GM18519 (cell line): Measurements from ENCODE around the gene HNF4A.

ENCODE experiments used
- ATAC-seq: cut with Tn5 transposase; IDR thresholded peaks from one replicate; pipeline ENCODE4 v1.9.1; 2021; ENCODE audit warnings: mild to moderate bottlenecking, moderate library complexity; ENCODE audit not compliant: unreplicated experiment, low FRiP score

Gene HNF4A

DNA sequence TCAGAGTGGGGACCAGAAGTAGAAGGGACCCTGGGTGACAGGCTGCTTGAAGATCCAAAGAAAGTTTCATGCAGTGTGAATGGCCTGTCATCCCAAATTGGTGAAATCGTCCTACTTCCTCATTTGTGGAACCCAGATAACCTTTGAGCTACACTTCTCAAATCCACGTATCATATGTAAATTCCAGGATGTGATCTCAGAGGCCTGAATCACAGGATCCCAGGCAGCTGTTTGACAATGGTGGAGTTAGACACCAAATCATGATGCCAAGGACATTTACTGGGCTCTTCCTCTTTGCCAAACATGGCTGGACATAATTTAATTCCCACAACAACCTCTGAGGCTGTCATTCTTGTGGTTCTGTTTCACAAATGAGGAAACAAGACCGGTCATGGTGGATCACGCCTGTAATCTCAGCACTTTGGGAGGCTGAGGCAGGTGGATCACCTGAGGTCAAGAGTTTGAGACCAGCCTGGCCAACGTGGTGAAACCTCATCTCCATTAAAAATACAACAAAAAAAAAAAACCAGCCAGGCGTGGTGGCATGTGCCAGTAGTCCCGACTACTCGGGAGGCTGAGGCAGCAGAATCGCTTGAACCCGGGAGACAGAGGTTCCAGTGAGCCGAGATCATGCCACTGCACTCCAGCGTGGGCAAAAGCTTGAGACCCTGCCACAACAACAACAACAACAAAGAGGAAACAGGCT, 80.3 kb downstream of the HNF4A start:
- ATAC-seq, result no peak

GRCh38 chr20:44436393-44436792, 80.9 kb downstream of the HNF4A start:
- no peak for ATAC-seq

DNA sequence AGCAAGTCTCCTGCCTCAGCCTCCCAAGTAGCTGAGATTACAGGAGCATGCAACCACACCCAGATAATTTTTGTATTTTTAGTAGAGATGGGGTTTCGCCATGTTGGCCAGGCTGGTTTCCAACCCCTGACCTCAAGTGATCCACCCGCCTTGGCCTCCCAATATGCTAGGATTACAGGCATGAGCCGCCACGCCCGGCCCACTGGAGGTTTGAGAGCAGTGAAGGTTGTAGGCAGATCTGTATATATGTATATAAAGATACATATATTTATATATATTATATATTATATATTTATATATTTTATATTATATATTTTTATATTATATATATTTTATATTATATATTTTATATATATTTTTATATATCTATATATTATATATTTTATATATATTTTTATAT, 82.0 kb downstream of the HNF4A start:
- no peak for ATAC-seq

DNA sequence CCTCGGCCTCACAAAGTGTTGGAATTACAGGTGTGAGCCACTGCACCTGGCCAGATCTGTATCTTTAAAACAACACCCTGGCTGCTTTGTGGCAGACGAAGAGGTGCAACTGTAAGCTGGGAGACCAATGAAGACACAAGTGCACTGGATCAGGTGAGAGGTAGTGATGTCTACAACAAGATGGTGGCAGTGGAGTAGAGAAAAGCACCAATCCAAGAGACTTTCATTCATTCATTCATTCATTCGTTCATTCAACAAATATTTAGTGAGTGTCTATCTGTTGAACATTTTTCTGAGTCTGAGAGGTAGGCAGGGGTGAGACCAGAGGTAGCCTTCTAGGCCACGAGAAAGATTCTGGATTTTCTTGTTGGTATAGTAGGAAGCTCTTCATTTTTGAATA, 83.3 kb downstream of the HNF4A start:
- no peak for ATAC-seq

- ATAC-seq, result no peak
Measured at GRCh38 chr20:44439318-44439717, 83.8 kb downstream of the HNF4A start.

GRCh38 chr20:44442298-44443070, 87.0 kb downstream of the HNF4A start:
- ATAC-seq, result no peak

- ATAC-seq, result no peak
Measured at GRCh38 chr20:44445742-44446710, 90.5 kb downstream of the HNF4A start.

DNA sequence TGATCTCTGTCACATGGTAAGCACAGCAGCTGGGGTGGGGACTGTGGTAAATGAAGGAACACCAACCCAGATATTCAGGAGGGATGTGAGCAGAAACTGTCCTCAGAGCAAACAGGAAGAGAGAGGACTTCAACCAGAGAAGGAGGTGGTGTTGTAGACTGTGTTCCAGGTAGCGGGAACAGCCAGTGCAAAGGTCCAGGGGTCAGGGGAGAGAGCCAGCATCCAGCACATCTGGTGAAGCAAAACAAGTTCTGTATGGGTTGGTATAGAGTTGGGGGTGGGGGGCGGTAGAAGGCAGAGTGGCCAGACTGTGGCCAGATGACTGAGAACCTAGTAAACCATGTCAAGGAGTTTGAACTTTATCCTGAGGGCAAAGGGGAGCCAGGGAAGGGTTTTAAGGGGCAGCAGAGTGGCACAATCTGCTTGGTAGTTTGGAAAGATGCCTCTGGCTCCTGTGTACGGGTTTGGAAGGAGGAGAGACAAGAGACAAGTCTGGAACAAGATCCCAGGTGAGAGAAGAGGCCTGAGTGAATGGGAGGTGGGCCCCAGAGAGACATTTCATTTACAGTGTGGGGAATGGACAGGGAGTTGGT, 92.4 kb downstream of the HNF4A start:
- no peak for ATAC-seq

DNA sequence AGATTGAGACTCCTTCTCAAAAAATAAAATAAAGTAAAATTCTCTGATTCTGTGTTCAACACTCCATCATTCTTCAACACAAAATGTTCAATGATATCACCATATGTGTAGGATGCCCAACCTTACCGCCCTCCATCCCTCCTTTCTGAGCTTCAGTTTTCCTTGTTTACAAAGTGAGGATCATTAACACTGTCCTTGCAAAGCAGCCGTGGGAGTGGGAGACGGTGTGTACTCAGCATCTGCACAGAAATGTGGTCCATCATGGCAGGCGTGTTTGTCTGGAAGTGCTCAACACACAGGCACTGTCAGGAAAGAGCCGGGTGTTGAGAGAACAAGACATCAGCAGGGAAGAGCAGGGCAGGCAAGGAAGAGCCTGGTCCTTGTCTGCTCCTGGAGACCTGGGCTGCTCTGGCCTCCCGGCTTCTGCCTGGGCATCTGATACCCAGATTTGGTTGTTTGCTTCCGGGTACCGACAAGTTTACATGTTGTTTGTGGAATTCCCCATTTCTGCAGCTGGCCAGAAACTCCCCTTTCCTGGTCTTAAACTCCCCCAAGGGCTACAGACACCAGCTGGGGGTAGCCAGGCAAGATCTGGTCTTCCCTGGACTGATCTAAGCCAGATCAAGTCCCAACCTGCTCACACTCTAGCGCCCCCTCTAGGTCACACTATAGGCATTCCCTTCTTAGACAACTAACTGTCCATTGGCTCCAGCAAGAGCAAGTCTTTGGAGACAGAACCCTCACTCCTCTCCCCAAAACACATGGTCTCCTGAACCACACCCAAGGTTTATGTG, 93.5 kb downstream of the HNF4A start:
- no peak for ATAC-seq

GRCh38 chr20:44449864-44450263, 94.4 kb downstream of the HNF4A start:
- ATAC-seq, result no peak

- no peak for ATAC-seq
Measured at GRCh38 chr20:44450281-44450889, 94.9 kb downstream of the HNF4A start.

- no peak for ATAC-seq
Measured at GRCh38 chr20:44450903-44451450, 95.5 kb downstream of the HNF4A start.

- no peak for ATAC-seq
Measured at GRCh38 chr20:44454306-44454963, 98.9 kb downstream of the HNF4A start.

- no peak for ATAC-seq
Measured at GRCh38 chr20:44455126-44455525, 99.6 kb downstream of the HNF4A start.

DNA sequence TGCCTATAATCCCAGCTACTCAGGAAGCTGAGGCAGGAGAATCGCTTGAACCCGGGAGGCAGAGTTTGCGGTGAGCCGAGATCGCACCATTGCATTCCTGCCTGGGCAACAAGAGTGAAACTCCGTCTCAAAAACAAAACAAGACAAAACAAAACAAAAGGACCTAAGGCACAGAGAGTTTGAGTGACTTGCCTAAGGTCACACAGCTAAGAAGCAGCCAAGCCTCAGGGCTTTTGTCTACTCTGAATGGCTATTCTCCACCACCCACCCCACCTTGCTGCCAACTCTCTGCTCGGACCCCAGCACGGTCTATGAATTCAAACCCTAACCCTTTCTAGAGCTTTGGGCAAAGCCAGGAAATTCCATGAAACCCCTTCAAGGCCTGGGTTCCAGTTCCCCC, 101.1 kb downstream of the HNF4A start:
- no peak for ATAC-seq

DNA sequence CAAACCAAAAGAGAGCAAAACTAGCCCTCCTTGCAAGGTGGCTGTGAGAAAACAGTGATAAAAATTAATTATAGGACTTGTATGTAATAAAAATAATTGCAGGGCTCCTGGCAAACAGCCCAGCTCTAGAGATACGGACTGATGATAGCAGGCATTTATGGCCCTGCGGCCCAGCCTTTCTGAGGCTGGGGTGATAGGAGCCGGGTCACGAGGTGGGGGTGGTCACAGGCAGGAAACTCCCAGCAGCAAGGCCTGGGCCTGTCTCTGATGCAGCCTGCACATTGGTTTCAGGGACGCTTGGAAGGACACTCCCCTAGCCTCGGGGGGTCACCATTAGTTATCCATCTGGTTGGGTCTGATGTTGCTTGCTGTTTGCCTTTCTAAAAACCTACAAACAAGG, 101.5 kb downstream of the HNF4A start:
- no peak for ATAC-seq

GRCh38 chr20:44459271-44459670, 103.8 kb downstream of the HNF4A start:
- no peak for ATAC-seq

DNA sequence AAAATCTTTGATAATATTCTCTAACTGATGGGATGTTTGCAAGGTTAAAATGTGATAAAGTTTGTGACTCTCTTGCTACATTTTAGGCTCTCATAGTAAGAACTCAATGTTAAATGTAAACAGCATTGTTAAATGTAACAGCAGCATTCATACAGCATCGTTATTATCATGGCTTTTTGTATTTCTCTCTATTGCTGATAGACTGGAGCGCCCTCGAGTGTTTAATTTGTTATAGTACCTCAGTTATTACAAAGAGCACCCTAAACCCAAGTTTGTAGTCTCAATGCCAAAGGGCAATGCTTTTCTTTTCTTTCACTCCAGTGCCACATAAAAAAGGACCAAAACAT, 105.3 kb downstream of the HNF4A start:
- ATAC-seq, result no peak
